ENCODE measurements around the gene LRRC51.
A peak's percentile ranks its signal among the peaks of the same experiment; 100 is the strongest.
"Not testable (repeated sequence)": the region's sequence is repeated elsewhere in the genome, so short reads cannot be mapped to it uniquely, and the experiment has no call there.

LRRC51 gene

GRCh38 chr11:72111300-72112142 lies 30.9 kb downstream of the LRRC51 start:
- DNase-seq (ENCODE audit: low spot score): no peak

DNA sequence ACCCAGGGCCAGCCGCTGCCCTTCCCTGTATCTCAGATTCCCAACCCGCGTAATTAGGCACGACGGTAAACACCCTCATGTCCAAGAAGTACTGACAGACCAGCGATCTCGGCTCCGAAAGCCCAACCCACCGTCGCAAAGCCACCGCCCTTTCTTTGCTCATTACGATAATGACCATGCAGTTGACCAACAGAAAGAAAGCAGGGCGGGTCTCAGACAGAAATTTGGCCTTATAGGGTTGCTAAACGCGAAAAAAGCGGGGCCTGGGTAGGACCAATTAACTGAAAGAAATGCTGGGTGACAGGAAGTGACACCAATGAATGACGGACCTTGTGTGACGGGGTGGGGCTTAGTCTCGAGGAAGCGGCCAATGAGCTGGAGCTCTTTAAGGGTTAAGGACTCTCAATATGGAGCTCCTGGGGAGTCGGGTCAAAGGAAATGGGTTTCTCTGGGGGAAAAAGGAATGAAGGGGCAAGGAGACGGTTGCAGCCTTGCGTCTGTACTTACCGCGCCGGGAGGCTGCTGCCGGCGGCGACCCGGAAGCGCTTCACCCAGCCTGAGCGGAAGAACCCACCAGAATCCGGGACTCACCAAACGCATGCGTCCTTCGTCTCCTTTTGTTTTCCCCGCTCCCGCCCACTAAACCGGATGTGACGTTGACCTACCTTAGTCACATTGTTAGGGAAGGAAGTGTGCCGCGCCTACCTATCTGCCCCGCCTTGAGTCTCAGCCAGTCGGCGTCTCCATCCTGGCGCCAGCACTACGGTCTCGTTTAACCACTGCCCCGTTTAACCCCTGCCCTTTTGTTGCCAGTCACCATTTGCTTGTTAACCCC lies 31.7 kb downstream of the LRRC51 start, which contains the start of gene ANAPC15:
ANAPC15 (minus strand) TSS at position 553 of the 835 bp plus-strand sequence. CDS start 1,419 bp downstream, outside the sequence.
- DNase-seq (ENCODE audit: low spot score): peak; percentile 71

DNA sequence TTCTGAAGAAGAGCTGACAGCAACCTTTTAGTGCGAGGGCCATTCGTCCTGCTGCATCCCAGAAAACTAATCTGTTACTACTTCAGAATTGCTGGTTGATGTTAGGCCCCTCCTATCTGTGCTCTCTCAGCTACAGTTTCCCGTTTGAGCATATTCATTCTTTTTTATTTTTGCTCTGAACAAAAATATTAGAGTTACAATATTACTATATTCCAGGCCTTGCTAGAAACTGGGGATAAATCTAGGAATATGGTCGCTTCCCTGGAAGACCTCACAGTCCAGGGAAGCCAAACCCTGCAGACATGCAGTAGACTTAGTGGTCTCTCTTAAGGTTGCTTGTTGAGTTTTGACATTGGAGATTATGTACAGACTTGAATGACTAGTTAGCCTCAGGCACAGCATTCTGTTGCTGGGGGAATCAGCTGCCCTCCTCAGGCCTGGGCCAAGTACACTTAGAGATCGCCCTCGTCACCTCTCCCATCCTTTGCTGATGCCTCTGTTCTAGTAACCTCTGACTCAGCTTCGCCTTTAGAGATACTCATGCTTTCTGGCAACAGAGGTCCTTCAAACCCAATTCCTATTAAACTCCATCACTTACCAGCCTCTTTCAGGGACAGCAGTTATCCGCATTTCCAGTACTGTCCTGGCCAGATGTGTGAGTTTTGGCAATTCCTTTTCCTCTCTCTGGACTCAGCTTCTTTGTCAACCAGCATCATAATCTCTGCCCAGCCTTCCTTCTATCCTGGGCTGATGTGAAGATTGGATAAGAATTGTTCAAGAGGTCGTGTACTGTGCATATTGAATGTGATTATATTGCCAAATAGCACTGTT lies 32.5 kb downstream of the LRRC51 start:
- DNase-seq (ENCODE audit: low spot score): no peak

DNA sequence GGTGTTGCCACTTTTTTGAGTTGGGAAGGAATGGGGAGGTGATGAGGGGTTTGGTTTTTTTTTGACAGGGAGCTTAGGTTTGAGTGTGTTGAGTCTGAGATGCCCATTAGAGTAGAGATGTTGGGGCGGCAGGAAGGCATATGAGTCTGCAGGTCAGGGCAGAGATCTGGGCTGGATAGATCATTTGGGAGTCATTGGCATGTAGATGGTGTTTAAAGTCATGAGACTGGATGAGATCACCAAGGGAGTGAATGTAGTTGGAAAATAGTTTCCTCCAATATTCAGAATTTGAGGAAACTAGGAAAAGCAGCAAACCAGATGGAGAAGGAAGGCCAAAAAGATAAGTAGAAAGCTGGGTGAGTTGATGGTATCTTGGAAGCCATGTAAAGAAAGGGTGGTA lies 33.9 kb downstream of the LRRC51 start:
- DNase-seq (ENCODE audit: low spot score): no peak

- DNase-seq (ENCODE audit: low spot score): no peak
Observed at GRCh38 chr11:72116019-72116755, 35.5 kb downstream of the LRRC51 start.

GRCh38 chr11:72119198-72119597 lies 38.5 kb downstream of the LRRC51 start:
- no peak for DNase-seq (ENCODE audit: low spot score)

DNA sequence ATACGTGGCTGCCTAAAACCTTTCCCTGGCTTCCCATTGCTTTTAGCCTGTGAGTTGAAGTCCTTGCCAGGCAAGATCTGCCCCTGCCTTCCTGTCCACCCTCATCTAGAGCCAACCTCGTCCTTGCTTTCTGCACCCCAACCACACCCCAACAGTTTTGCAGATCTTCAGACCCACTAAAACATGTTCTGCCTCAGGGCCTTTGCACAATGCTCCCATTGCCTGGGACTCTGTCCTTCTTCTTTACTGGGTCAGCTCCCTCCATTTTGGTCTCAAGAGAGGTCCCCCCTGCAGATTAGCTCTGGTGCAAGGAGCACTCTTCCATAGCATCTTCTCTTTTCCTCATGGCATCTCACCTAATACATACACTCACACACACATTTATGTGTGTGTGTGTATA lies 40.3 kb downstream of the LRRC51 start:
- no peak for DNase-seq (ENCODE audit: low spot score)

DNA sequence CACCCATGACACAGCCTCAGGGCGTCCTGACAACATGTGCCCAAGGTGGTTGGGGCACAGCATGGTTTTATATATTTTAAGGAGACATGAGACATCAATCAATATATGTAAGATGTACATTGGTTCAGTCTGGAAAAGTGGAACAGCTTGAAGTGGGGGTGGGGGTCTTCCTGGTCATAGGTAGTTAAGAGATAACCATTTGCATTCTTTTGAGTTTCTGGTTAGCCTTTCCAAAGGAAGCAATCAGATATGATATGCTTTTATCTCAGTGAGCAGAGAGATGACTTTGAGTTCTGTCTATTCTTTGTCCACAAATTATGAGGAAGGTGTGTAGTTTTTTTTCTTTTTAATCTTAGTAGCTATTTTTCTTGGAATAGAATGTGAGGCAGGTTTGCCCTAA lies 42.0 kb downstream of the LRRC51 start:
- no peak for DNase-seq (ENCODE audit: low spot score)

DNA sequence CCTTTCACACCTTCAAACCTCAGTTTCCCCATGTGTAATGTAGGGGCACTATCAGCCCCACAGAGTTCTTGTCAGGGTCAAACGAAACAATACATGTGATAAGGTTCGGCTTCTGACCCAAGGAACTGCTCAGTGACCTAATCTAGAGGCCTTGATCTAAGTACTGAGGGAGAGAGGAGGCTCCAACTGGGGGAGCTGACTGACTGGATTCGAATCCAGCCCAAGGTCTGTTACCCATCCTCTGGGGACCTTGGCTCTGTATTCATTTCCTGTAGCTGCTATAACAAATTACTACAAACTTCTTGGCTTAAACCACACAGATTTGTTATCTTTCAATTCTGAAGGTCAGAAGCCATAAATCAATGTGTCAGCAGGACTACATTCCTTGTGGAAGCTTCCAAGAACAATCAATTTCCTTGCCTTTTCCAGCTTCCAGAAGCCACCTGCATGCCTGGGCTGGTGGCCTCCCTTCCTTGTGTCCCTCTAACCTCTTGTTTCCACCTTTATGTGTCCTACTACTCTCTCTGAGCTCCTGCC lies 42.5 kb downstream of the LRRC51 start:
- DNase-seq (ENCODE audit: low spot score): no peak

- no peak for DNase-seq (ENCODE audit: low spot score)
Observed at GRCh38 chr11:72124046-72124445, 43.4 kb downstream of the LRRC51 start.

DNA sequence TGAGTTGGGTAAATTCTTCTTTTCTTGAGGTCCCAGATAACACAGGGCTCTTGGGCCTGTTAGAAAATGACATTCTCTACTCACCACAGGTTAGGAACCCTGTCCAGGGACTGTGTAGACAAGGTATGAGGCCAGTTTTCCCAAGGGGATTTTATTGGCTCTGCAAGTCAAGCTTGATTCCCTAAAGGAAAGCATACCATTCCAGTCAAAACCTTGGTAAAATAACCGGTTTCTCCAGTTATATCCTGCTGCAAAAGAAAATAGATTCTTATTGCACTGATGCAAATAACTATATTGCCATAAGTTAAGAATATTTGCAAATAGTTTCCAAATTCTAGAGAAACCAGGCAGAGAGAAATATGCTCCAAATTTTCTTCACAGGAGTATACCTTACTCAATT lies 45.3 kb downstream of the LRRC51 start:
- no peak for DNase-seq (ENCODE audit: low spot score)

GRCh38 chr11:72127923-72128322 lies 47.3 kb downstream of the LRRC51 start:
- no peak for DNase-seq (ENCODE audit: low spot score)

DNA sequence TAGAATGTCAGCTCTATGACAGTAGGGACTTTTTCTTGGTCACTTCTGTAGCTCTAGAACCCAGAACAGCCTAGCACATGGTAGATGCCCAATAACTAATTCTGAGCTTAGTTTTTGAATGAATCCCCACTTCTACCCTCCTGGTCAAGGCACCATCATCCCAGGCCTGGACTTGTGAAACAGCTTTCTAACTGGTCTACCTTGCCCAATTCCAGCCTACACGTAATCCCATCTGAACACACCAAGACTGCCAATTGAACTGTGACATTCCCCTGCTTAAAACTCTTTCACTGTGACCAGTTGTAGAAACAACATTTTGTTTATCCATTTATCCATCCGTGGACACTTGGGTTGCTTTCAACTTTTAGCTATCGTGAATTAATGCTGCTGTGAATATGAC lies 48.7 kb downstream of the LRRC51 start:
- DNase-seq (ENCODE audit: low spot score): no peak

- no peak for DNase-seq (ENCODE audit: low spot score)
Observed at GRCh38 chr11:72132646-72133045, 52.0 kb downstream of the LRRC51 start.

- DNase-seq (ENCODE audit: low spot score): not testable (repeated sequence)
Observed at GRCh38 chr11:72135473-72135872, 54.8 kb downstream of the LRRC51 start, which contains the start of gene FOLR3. Gene FOLR3, plus strand, starts transcription at chr11:72135725. Its CDS starts 228 bp downstream, at chr11:72135953.

- DNase-seq (ENCODE audit: low spot score): no peak
Observed at GRCh38 chr11:72135891-72136683, 55.4 kb downstream of the LRRC51 start.

DNA sequence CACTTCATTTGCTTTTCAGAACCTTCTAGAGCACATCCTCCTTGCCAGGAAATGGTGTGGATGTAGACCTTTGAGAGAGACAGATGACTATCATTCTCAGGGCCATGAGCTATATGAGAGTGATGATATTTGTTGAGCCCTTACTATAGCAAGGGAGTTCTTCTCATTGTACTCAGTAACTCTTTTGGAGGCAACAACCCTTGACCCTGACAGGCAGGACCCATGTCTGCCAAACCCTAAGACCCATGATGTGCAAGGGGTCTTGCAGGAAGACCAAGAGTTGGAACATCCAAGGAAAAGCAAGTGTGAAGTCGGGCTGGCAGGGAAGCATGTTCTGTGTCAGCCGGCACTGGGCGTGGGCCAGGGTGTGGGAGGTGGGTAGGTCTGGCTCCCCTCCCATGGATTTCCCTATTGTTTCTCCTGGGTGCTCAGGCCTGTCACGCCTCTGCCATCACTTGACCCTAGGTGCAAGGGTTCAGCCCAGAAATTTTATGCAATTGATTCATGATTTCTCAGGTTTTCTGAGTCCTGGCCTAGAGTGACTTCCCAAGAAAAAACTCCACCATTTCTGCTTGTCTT lies 56.1 kb downstream of the LRRC51 start:
- DNase-seq (ENCODE audit: low spot score): no peak

DNA sequence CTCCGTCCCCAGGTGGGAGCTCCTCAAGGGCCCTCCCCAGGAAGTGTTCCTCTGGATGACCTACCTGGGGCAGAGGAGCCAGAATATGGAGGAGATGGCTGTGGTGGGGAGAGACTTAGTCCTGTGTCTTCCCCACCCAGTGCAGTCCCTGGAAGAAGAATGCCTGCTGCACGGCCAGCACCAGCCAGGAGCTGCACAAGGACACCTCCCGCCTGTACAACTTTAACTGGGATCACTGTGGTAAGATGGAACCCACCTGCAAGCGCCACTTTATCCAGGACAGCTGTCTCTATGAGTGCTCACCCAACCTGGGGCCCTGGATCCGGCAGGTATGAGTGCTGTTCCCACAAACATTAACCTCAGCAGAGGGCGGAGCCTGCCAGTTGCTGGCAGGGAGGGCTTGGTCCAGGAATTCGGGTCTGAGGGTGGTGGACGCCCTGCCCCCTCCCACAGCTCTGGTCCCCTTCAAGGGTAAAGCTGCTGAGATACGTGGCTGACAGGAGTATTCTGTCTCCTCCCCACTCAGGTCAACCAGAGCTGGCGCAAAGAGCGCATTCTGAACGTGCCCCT lies 58.3 kb downstream of the LRRC51 start:
- no peak for DNase-seq (ENCODE audit: low spot score)

- no peak for DNase-seq (ENCODE audit: low spot score)
Observed at GRCh38 chr11:72139500-72139899, 58.9 kb downstream of the LRRC51 start.
